GM23338 (cell line): ENCODE measurements around the gene GADD45B.

Experiments
- EZH2 ChIP-seq: fragments of 200-600 bp; sonication (generic); IDR thresholded peaks from one replicate; pipeline ENCODE4 v1.8.0; 2017; ENCODE audit warnings: antibody characterized with exemption, mild to moderate bottlenecking, low read depth; ENCODE audit not compliant: unreplicated experiment
- TF ChIP-seq, protein P1 (sequence below), 2 experiments: fragments of 200-600 bp in 1 of 2; sonication (generic) in 1 of 2; conservative IDR thresholded peaks; 2 replicates each; pipeline versions ENCODE4 v1.5.1 to v1.6.1; 2016 to 2017; ENCODE audit warnings: antibody characterized with exemption in 2 of 2, low read depth in 2 of 2, mild to moderate bottlenecking in 2 of 2, moderate library complexity in 1 of 2
- TF ChIP-seq, protein P2 (sequence below): IDR thresholded peaks from 2 replicates; pipeline ENCODE4 v1.6.1; 2016; ENCODE audit warnings: antibody characterized with exemption
- TF ChIP-seq, protein P3 (sequence below): IDR thresholded peaks from one replicate; pipeline ENCODE4 v1.6.1; 2018; ENCODE audit warnings: antibody characterized with exemption; ENCODE audit not compliant: unreplicated experiment

DNA sequence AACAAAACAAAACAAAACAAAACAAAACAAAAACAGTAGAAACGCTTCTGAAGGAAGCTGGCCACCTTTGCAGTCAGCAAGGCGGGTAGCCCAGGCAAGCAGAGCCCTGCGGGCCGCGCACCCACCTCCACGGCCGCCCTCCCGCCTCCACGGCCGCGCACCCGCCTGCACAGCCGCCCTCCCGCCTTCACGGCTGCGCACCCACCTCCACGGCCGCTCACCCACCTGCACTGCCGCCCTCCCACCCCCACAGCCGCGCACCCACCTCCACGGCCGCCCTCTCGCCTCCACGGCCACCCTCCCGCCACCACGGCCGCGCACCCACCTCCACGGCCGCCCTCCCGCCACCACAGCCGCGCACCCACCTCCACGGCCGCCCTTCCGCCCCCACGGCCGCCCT, 39.5 kb upstream of the GADD45B start:
- TF ChIP-seq, protein P1, sequence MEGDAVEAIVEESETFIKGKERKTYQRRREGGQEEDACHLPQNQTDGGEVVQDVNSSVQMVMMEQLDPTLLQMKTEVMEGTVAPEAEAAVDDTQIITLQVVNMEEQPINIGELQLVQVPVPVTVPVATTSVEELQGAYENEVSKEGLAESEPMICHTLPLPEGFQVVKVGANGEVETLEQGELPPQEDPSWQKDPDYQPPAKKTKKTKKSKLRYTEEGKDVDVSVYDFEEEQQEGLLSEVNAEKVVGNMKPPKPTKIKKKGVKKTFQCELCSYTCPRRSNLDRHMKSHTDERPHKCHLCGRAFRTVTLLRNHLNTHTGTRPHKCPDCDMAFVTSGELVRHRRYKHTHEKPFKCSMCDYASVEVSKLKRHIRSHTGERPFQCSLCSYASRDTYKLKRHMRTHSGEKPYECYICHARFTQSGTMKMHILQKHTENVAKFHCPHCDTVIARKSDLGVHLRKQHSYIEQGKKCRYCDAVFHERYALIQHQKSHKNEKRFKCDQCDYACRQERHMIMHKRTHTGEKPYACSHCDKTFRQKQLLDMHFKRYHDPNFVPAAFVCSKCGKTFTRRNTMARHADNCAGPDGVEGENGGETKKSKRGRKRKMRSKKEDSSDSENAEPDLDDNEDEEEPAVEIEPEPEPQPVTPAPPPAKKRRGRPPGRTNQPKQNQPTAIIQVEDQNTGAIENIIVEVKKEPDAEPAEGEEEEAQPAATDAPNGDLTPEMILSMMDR (conservative IDR thresholded peaks at IDR 0.05; ENCODE audit: low read depth in 2 of 2), result no peak
- TF ChIP-seq, protein P2, sequence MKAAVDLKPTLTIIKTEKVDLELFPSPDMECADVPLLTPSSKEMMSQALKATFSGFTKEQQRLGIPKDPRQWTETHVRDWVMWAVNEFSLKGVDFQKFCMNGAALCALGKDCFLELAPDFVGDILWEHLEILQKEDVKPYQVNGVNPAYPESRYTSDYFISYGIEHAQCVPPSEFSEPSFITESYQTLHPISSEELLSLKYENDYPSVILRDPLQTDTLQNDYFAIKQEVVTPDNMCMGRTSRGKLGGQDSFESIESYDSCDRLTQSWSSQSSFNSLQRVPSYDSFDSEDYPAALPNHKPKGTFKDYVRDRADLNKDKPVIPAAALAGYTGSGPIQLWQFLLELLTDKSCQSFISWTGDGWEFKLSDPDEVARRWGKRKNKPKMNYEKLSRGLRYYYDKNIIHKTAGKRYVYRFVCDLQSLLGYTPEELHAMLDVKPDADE, result no peak
- TF ChIP-seq, protein P3, sequence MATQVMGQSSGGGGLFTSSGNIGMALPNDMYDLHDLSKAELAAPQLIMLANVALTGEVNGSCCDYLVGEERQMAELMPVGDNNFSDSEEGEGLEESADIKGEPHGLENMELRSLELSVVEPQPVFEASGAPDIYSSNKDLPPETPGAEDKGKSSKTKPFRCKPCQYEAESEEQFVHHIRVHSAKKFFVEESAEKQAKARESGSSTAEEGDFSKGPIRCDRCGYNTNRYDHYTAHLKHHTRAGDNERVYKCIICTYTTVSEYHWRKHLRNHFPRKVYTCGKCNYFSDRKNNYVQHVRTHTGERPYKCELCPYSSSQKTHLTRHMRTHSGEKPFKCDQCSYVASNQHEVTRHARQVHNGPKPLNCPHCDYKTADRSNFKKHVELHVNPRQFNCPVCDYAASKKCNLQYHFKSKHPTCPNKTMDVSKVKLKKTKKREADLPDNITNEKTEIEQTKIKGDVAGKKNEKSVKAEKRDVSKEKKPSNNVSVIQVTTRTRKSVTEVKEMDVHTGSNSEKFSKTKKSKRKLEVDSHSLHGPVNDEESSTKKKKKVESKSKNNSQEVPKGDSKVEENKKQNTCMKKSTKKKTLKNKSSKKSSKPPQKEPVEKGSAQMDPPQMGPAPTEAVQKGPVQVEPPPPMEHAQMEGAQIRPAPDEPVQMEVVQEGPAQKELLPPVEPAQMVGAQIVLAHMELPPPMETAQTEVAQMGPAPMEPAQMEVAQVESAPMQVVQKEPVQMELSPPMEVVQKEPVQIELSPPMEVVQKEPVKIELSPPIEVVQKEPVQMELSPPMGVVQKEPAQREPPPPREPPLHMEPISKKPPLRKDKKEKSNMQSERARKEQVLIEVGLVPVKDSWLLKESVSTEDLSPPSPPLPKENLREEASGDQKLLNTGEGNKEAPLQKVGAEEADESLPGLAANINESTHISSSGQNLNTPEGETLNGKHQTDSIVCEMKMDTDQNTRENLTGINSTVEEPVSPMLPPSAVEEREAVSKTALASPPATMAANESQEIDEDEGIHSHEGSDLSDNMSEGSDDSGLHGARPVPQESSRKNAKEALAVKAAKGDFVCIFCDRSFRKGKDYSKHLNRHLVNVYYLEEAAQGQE, result no peak
- no peak for TF ChIP-seq EZH2
